ENCODE measurements around the gene C1QL4.
"Not testable (repeated sequence)": the region's sequence is repeated elsewhere in the genome, so short reads cannot be mapped to it uniquely, and the experiment has no call there.

C1QL4 gene

DNA sequence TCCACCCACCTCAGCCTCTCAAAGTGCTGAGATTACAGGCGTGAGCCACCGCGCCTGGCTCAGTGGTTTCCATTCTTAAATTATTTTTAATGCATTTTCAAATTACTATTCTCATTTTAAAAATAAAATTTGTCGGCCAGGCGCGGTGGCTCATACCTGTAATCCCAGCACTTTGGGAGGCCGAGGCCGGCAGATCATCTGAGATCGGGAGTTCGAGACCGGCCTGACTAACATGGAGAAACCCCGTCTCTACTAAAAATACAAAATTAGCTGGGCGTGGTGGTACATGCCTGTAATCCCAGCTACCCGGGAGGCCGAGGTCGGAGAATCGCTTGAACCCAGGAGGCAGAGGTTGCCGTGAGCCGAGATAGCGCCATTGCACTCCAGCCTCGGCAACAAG lies 3.2 kb downstream of the C1QL4 start:
- DNase-seq = not testable (repeated sequence)

DNA sequence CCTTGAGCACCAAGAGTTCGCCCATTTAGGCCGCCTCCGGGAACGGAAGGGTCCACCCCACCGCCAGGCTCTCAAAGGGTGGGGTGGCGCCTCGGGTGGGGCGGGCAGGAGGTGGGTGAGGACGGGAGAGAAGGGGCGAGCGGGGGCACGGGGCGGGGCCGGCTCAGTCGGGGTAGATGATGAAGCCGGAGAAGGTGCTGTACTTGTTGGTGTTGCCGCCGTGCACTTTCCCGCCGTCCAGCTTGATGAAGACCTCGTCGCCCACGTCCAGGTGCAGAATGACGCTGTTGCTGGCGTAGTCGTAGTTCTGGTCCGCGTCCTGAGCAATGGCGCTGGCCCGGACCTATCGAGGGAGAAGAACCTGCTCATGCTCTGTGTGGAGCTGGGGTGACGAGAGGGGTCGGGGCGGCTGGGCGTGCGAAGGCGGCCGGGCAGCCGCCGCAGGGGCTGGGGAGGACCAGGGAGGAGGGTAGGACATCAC lies 4.1 kb downstream of the C1QL4 start:
- DNase-seq = no peak

DNA sequence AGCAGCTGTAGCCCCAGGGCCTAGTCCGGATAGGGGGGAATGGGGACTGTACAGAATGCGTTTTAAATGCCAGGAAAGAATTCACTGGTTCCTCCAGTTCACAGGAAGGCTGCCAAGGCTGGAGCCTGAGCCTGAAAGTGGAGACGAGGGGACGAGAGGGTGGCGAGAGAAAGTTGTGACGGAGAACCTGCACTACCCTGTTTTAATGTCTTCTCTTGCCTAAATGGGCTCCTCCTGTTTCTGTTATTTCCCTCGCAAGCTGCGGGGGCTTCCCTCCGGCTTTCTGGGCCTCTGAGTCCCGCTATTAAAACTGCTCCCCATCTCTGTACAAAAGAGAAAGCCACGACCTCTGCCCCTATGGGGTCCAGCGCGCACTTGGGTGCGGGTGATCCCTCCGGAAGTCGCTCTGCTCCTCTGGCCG lies 4.5 kb downstream of the C1QL4 start:
- DNase-seq = no peak

DNA sequence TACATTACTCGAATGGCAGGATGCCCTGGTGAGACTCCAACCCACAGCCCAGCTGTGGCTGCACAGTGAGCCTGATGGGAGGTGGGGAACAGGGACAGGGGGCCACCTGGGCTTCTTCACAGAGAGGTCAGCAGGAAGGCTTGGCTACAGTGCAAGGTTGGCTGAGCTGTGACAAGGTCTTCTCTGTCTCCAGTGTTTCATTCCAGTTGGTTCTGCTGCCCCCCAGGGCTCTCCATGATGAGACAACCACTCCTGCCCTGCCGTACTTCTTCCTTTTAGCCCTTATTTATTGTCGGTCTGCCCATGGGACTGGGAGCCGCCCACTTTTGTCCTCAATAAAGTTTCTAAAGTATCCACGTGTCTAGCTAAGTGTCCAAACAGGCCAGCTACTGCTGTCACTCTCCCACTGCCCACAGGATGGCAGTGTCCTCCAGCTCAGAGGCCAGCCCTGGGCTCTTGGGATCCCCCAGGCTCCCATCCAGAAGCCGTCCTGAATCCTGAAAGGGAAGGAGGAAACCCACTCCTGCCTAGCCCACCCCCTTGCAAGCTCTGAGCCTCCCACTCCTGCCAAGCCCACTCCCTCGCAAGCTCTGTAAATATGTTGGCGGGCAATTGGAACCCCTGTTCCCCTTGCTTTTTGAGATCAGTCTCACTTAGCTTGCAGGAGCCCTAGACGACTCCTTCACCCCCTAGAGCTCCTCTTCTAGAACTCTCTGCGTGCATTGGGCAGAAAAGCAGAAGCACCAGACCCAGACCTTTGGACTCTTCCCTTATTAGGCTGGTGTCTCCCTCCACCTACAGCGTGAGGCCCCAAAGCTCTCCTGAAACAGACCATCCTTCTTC lies 5.4 kb downstream of the C1QL4 start:
- DNase-seq = no peak

DNA sequence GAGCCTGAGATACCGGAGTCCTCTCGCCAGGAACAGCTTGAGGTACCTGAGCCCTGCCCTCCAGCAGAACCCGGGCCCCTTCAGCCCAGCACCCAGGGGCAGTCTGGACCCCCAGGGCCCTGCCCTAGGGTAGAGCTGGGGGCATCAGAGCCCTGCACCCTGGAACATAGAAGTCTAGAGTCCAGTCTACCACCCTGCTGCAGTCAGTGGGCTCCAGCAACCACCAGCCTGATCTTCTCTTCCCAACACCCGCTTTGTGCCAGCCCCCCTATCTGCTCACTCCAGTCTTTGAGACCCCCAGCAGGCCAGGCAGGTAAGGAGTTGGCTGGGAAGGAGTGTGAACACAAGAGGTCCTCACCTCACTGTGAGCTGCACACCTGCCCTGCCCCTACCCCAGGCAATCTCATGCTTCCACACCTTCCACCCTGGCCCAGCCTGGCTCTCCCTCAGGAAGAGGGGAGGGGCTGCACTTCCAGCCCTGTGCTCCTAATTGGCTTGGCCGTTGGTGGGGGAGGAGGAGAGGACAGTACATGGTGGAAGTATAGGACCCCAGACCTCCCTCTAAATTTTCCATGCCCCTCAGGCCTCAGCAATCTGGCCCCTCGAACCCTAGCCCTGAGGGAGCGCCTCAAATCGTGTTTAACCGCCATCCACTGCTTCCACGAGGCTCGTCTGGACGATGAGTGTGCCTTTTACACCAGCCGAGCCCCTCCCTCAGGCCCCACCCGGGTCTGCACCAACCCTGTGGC lies 6.2 kb downstream of the C1QL4 start:
- no peak for DNase-seq

DNA sequence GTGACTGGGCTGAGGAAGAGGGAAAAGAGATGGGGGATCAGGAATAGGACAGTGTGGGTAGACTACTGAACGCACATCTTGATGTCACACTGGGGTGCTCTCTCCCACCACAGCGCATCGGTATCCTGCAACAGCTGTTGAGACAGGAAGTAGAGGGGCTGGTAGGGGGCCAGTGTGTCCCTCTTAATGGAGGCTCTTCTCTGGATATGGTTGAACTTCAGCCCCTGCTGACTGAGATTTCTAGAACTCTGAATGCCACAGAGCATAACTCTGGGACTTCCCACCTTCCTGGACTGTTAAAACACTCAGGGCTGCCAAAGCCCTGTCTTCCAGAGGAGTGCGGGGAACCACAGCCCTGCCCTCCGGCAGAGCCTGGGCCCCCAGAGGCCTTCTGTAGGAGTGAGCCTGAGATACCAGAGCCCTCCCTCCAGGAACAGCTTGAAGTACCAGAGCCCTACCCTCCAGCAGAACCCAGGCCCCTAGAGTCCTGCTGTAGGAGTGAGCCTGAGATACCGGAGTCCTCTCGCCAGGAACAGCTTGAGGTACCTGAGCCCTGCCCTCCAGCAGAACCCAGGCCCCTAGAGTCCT lies 6.9 kb downstream of the C1QL4 start:
- no peak for DNase-seq

DNA sequence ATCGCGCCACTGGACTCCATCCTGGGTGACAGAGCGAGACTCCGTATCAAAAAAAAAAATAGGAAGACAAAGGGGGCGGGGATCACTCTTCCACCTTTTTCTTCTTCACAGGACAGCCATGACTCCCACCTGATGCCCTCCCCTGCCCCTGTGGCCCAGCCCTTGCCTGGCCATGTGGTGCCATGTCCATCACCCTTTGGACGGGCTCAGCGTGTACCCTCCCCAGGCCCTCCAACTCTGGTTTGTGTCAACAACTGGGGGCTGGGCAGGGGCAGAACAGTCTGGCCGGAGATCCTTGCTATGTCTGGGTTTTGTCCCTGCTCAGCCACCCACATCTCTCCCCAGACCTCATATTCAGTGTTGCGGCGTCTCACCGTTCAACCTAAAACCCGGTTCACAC lies 8.2 kb downstream of the C1QL4 start:
- no peak for DNase-seq

DNA sequence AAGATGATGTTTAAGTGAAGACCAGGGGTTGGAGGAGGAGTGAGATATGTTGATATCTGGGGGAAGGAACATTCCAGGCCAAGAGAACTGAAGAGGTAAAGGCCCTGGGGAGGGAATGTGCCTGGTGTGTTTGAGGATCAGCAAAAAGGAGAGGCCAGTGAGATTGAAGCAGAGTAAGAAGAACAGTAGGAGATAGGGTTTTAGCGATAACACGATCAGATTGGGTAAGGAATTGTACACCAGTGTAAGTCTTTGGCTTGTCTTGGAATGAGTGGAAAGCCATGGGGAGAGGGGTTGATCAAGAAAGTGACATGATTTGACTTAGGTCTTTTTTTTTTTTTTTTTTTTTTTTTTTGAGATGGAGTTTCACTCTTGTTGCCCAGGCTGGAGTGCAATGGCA lies 9.1 kb downstream of the C1QL4 start:
- DNase-seq = no peak

DNA sequence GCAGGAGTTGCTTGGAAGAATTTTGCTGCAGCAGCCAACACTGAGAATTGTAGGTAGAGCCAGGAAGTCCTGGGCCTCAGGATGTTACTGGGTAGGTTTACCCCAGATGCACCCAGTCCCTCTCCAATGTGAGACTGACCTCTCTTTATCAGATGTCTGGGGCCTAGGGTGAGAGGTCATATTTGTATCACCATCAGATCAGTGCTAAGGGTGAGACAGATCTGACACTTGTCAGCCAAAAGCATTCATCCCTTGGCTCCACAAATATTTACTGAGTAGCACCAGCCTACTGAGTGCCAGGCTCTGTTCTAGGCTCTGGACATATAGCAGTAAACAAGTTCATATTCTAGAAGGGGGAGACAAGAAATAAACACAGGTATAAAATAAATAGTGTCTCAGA lies 9.6 kb downstream of the C1QL4 start:
- DNase-seq = no peak

DNA sequence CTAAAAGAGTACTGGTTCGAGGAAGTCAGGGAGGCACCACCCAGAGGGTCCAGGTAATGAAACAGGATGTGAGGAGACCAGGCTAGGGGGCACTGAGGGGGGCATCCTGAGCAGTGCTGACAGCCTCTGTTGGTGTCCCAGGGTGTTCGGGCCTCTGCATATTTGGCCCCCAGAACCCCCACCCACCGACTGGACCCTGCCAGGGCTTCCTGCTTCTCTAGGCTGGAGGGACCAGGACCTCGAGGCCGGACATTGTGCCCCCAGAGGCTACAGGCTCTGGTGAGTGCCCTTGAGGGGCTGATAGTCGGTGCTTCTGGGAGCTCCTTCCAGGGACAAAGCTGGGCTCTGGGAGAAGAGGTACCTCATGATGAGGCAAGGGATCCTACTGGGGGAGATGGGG lies 11.4 kb downstream of the C1QL4 start:
- DNase-seq = no peak

DNA sequence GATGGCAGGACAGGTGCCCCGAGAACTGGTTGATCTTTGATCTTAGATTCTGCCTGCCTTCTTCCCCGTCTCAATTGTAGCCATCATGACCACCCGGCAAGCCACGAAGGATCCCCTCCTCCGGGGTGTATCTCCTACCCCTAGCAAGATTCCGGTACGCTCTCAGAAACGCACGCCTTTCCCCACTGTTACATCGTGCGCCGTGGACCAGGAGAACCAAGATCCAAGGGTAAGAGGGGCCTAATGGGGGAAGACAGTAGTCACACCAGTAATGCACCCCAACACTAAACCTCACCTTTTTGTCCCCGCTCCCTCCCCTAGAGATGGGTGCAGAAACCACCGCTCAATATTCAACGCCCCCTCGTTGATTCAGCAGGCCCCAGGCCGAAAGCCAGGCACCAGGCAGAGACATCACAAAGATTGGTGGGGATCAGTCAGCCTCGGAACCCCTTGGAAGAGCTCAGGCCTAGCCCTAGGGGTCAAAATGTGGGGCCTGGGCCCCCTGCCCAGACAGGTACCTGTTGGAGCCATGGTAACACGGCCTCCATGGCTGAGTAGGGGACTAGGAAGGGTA lies 13.4 kb downstream of the C1QL4 start:
- no peak for DNase-seq

DNA sequence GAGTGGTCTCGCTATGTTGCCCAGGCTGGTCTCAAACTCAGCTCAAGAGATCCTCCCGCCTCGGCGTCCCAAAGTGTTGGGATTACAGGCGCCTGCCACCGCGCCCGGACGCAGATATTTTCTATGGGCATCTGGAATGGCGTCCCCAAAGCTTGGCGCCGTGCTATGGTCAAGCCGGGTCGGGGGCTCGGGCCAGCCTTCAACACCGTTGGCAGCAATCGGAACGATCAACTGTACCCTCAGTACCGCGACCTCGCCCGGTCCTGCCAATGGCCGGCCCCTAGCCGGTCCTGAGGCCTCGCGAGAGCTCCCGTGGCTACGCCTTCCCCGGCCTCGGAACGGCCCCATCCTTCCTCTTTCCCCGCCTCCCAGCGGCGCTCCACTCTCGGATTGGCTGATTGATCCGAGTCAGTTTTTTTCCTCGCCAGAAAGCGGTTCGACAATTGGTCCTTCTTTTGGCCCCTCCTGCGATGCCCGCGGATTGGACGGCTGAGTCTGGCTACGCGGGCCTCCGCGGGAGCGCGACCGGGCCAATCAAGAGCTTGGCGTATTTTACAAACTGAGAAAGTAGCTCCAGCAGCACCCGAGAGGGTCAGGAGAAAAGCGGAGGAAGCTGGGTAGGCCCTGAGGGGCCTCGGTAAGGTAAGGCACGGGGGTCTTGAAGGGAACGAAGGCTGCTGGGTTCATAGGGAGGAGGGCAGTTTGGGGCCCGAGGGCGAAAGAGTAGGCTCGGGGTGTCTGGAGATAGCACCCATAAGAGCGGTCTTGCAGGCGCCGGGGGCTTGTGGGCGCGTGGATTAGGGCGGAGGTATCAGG lies 14.1 kb downstream of the C1QL4 start, which contains the start of gene TROAP:
TSS of gene TROAP (plus strand) at position 548 of the 816 bp plus-strand sequence. CDS start 354 bp downstream, outside the sequence.
- DNase-seq = peak; percentile 85

DNA sequence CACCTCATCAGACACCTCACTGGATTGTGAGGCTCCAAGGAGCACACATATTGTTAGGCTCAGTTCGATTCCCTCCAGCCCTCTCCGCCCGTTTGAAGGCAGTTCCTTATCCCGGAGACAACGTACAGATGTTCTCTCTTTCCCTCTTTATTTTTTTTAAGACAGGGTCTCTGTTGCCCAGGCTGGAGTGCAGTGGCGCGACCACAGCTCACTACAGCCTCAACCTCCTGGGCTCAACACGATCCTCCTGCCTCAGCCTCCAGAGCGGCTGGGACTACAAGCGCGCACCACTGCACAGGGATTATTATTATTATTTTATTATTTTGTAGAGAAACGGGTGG lies 14.7 kb downstream of the C1QL4 start:
- no peak for DNase-seq

DNA sequence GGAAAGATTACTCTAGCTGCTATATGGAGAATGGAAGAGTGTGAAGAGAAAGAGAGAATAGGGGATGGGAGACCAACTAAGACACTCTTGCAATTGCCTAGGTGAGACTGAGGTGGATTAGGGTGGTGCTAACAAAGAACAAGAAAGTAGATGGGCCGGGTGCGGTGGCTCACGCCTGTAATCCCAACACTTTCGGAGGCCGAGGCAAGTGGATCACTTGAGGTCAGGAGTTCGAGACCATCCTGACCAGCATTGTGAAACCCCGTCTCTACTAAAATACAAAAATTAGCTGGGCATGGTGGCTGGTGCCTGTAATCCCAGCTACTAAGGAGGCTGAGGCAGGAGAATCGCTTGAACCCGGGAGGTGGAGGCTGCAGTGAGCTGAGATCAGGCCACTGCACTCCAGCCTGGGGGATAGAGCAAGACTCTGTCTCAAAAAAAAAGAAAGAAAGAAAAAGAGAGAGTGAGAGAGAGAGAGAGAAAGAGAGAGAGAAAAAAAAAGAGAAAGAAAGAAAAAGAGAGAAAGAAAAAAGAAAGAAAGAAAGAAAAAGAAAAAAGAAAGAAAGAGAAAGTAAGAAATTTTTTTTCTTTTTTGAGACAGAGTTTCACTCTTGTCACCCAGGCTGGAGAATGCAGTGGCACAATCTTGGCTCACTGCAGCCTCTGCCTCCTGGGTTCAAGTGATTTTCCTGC lies 16.4 kb downstream of the C1QL4 start:
- DNase-seq = not testable (repeated sequence)

DNA sequence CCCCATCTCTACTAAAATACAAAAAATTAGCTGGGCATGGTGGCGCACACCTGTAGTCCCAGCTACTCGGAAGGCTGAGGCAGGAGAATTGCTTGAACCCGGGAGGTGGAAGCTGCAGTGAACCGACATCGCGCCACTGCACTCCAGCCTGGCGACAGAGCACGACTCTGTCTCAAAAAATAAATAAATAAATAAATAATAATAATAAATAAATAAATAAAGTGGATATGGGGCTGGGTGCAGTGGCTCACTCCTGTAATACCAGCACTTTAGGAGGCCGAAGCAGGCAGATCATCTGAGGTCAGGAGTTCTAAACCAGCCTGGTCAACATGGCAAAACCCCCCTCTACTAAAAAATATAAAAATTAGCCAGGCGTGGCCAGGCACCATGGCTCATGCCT lies 19.9 kb downstream of the C1QL4 start:
- not testable (repeated sequence) for DNase-seq

DNA sequence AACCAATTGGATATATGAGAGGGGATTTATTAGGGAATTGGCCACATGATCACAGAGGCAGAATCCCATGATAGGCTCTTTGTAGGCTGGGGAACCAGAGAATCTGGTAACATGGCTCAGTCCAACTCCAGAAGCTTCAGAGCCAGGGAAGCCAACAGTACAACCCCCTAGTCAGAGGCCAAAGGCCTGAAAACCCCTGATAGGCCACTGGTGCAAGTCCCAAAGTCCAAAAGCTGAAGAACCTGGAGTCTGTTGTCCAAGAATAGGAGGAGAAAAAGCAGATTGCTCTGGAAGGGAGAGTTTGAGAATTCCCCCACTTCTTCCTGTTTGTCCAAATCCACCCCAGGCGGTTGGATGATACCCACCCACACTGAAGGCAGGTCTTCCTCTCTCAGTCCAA lies 22.2 kb downstream of the C1QL4 start:
- no peak for DNase-seq

DNA sequence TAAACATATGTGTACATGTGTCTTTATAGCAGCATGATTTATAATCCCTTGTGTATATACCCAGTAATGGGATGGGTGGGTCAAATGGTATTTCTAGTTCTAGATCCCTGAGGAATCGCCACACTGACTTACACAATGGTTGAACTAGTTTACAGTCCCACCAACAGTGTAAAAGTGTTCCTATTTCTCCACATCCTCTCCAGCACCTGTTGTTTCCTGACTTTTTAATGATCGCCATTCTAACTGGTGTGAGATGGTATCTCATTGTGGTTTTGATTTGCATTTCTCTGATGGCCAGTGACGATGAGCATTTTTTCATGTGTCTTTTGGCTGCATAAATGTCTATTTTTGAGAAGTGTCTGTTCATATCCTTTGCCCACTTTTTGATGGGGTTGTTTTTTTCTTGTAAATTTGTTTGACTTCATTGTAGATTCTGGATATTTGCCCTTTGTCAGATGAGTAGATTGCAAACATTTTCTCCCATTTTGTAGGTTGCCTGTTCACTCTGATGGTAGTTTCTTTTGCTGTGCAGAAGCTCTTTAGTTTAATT lies 26.5 kb downstream of the C1QL4 start:
- DNase-seq = not testable (repeated sequence)

DNA sequence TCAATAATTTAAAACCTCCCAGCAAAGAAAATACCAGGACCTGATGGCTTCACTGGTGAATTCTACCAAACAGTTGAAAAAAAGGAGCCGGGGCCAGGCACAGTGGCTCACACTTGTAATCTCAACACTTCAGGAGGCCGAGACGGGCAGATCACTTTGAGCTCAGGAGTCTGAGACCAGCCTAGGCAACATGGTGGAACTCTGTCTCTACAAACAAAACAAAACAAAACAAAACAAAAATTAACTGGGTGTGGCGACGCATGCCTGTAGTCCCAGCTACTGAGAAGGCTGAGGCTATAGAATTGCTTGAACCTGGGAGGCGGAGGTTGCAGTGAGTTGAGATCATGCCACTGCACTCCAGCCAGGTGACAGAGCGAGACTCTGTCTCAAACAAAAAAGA lies 27.6 kb downstream of the C1QL4 start:
- DNase-seq = no peak

DNA sequence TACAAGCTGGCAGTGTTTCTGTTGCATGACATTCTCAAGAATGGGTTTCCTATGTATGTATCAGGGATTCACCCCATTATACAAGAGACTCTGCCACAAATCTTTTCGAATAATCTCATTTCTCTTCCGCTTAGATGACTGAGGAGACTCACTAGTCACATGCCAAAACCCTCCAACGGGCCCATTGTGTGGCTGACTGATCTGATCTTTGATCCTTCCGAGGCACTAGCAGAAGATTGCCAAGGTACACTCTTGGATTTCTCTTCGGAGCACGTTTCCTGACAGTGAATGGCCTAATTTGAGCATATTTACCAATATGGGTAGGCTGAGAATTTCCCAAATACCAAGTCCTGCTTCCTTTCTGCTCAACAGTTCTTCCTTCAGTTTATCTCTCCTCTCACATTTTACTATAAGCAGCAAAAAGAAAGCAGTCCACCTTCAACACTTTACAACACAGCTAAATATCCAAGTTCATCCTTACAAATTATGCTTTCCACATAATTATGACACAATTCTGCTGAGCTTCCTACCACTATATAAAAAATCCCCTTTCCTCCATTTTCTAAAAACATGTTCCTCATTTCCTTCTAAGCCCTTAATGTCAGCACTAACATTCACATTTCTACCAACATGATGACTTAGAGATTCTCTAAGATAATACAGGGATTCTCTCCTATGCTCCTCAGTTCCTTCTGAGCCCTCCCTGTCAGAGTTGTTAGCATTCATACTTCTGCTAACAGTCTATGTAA lies 31.1 kb downstream of the C1QL4 start:
- no peak for DNase-seq

DNA sequence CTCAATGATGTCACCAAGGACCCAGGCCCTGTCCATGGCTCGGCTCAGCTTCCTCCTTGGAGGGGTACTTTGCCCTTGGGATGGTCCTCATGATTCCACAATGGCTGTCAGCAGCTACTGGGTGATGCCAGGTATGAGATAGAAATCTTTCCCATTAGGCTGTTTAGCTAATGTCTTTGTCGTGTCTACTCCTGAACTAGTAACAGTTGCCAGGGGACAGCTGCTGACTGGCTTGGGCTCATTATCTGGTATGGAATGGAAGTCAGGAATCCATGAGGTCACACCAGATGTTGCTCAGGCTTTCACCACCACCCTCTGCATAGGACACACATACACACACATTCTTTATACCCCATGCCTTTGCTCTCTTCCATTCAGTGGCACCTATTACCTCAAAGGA lies 32.8 kb downstream of the C1QL4 start:
- DNase-seq = no peak

DNA sequence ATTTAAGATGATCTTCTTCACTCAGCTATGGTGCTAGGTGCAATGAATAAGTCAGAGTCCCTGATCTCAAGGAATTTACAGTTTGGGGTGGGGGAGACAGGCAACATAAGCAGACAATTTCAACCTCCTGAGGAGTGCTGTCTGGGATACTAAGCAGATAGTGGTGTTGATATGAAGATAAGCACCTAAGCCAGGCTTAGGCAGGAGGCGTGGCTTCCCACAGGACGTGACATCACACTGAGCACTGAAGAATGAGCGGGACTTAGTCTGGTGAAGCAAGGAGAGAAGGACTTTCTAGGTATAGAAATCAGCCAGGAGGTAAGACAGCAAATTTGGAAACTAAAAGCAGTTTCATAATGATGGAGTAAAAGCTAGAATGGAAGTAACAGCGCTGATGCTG lies 35.2 kb downstream of the C1QL4 start:
- DNase-seq = no peak

Measured in activated gamma-delta T cell (primary cell).